Stimulated activated naive CD8-positive, alpha-beta T cell treated with anti-CD3 and anti-CD28 coated beads, Interleukin-15, amount 100 ng/mL, for 72 hours (primary cell): ENCODE data around the gene PPM1H.

ENCODE experiments used
- ATAC-seq: fragments of 150-1000 bp; cut with Tn5 transposase; 2 replicates; pipeline ENCODE4 v1.10.0; 2021; ENCODE audit warnings: mild to moderate bottlenecking, moderate library complexity
- DNase-seq, 2 donors: peaks; one replicate each; pipeline ENCODE4 v3.0.0; 2021 to 2022
- H3K27ac Mint-ChIP-seq, 2 donors: one replicate each; pipeline ENCODE4 v1.8.0; 2022; ENCODE audit warnings: mild to moderate bottlenecking in 2 of 2, mixed read lengths in 2 of 2, moderate library complexity in 2 of 2
- H3K27me3 Mint-ChIP-seq: one replicate; pipeline ENCODE4 v1.8.0; 2022; ENCODE audit warnings: mixed read lengths
- H3K4me1 Mint-ChIP-seq: one replicate; pipeline ENCODE4 v1.8.0; 2022; ENCODE audit warnings: mild to moderate bottlenecking, mixed read lengths
- H3K4me3 Mint-ChIP-seq, 2 donors: one replicate each; pipeline ENCODE4 v1.8.0; 2022; ENCODE audit warnings: mild to moderate bottlenecking in 2 of 2, mixed read lengths in 2 of 2, moderate library complexity in 1 of 2
- H3K9me3 Mint-ChIP-seq, 2 donors: one replicate each; pipeline ENCODE4 v1.8.0; 2022; ENCODE audit warnings: mixed read lengths in 2 of 2

PPM1H gene

GRCh38 chr12:62878211-62878610, 56.7 kb downstream of the PPM1H start:
- Mint-ChIP-seq H3K27ac (no peak overlapping the region), H3K9me3 (no peaks in the 10 kb centered on the region), H3K4me1 (peaks cover 5% of the 10 kb centered on the region), H3K4me3 (no peak overlapping the region), H3K27me3 (peaks cover 7% of the 10 kb centered on the region)
- ATAC-seq = no peak
- no peak for DNase-seq

- no peak for ATAC-seq
- Mint-ChIP-seq H3K9me3 (no peaks in the 10 kb centered on the region), H3K4me1 (peaks cover 5% of the 10 kb centered on the region), H3K4me3 (no peak overlapping the region), H3K27me3 (peaks cover 7% of the 10 kb centered on the region), H3K27ac (no peak overlapping the region)
- no peak for DNase-seq
Observed at GRCh38 chr12:62876938-62877548, 57.9 kb downstream of the PPM1H start.

- DNase-seq (no peak), ATAC-seq (no peak)
- H3K9me3 Mint-ChIP-seq = no peaks in the 10 kb centered on the region
- H3K4me1 Mint-ChIP-seq = no peaks in the 10 kb centered on the region
- peak overlapping the region in 1 of 2 donors; percentile 64 for H3K27ac Mint-ChIP-seq
- H3K27me3 Mint-ChIP-seq = no peaks in the 10 kb centered on the region
- no peak overlapping the region for H3K4me3 Mint-ChIP-seq
Observed at GRCh38 chr12:62873826-62874448, 61.0 kb downstream of the PPM1H start.

GRCh38 chr12:62873116-62873825, 61.7 kb downstream of the PPM1H start:
- Mint-ChIP-seq H3K4me3 (no peak overlapping the region), H3K9me3 (no peaks in the 10 kb centered on the region), H3K4me1 (no peaks in the 10 kb centered on the region), H3K27ac (no peak overlapping the region), H3K27me3 (no peaks in the 10 kb centered on the region)
- DNase-seq (no peak), ATAC-seq (no peak)

GRCh38 chr12:62868820-62869219, 66.1 kb downstream of the PPM1H start:
- no peaks in the 10 kb centered on the region for H3K27me3 Mint-ChIP-seq
- H3K4me3 Mint-ChIP-seq = no peak overlapping the region
- ATAC-seq = no peak
- no peak for DNase-seq
- H3K9me3 Mint-ChIP-seq = no peaks in the 10 kb centered on the region
- H3K27ac Mint-ChIP-seq = no peak overlapping the region
- no peaks in the 10 kb centered on the region for H3K4me1 Mint-ChIP-seq

GRCh38 chr12:62866451-62867082, 68.4 kb downstream of the PPM1H start:
- no peak overlapping the region for H3K4me3 Mint-ChIP-seq
- no peaks in the 10 kb centered on the region for H3K9me3 Mint-ChIP-seq
- no peak for DNase-seq
- no peak for ATAC-seq
- H3K27me3 Mint-ChIP-seq = no peaks in the 10 kb centered on the region
- no peaks in the 10 kb centered on the region for H3K4me1 Mint-ChIP-seq
- H3K27ac Mint-ChIP-seq = no peak overlapping the region

GRCh38 chr12:62865937-62866336, 69.0 kb downstream of the PPM1H start:
- Mint-ChIP-seq H3K4me1 (no peaks in the 10 kb centered on the region), H3K27ac (no peak overlapping the region), H3K9me3 (no peaks in the 10 kb centered on the region), H3K4me3 (no peak overlapping the region), H3K27me3 (no peaks in the 10 kb centered on the region)
- ATAC-seq = no peak
- DNase-seq = no peak

- DNase-seq = no peak
- Mint-ChIP-seq H3K4me3 (no peak overlapping the region), H3K4me1 (no peaks in the 10 kb centered on the region), H3K27me3 (no peaks in the 10 kb centered on the region), H3K9me3 (no peaks in the 10 kb centered on the region), H3K27ac (no peak overlapping the region)
- ATAC-seq = no peak
Observed at GRCh38 chr12:62865065-62865464, 69.9 kb downstream of the PPM1H start.

- Mint-ChIP-seq H3K27me3 (no peaks in the 10 kb centered on the region), H3K9me3 (no peaks in the 10 kb centered on the region), H3K27ac (no peak overlapping the region), H3K4me1 (no peaks in the 10 kb centered on the region), H3K4me3 (no peak overlapping the region)
- DNase-seq = no peak
- no peak for ATAC-seq
Observed at GRCh38 chr12:62862259-62862881, 72.6 kb downstream of the PPM1H start.

- no peak overlapping the region for H3K27ac Mint-ChIP-seq
- no peaks in the 10 kb centered on the region for H3K4me1 Mint-ChIP-seq
- H3K4me3 Mint-ChIP-seq = no peak overlapping the region
- no peaks in the 10 kb centered on the region for H3K9me3 Mint-ChIP-seq
- no peak for DNase-seq
- no peaks in the 10 kb centered on the region for H3K27me3 Mint-ChIP-seq
- ATAC-seq = no peak
Observed at GRCh38 chr12:62861586-62861985, 73.4 kb downstream of the PPM1H start.

GRCh38 chr12:62860501-62861411, 74.2 kb downstream of the PPM1H start:
- Mint-ChIP-seq H3K27ac (no peak overlapping the region), H3K9me3 (no peaks in the 10 kb centered on the region), H3K4me3 (no peak overlapping the region), H3K4me1 (no peaks in the 10 kb centered on the region), H3K27me3 (no peaks in the 10 kb centered on the region)
- no peak for DNase-seq
- ATAC-seq = no peak

GRCh38 chr12:62860020-62860419, 74.9 kb downstream of the PPM1H start:
- no peak for DNase-seq
- Mint-ChIP-seq H3K4me1 (no peaks in the 10 kb centered on the region), H3K27me3 (no peaks in the 10 kb centered on the region), H3K9me3 (no peaks in the 10 kb centered on the region), H3K4me3 (no peak overlapping the region), H3K27ac (no peak overlapping the region)
- ATAC-seq = no peak

- no peak for DNase-seq
- H3K4me1 Mint-ChIP-seq = no peaks in the 10 kb centered on the region
- H3K9me3 Mint-ChIP-seq = no peaks in the 10 kb centered on the region
- no peak overlapping the region for H3K4me3 Mint-ChIP-seq
- H3K27ac Mint-ChIP-seq = no peak overlapping the region
- no peaks in the 10 kb centered on the region for H3K27me3 Mint-ChIP-seq
- ATAC-seq = no peak
Observed at GRCh38 chr12:62859321-62859737, 75.6 kb downstream of the PPM1H start.

- Mint-ChIP-seq H3K4me3 (no peak overlapping the region), H3K27me3 (no peaks in the 10 kb centered on the region), H3K4me1 (no peaks in the 10 kb centered on the region), H3K9me3 (no peaks in the 10 kb centered on the region), H3K27ac (no peak overlapping the region)
- DNase-seq (no peak), ATAC-seq (no peak)
Observed at GRCh38 chr12:62856454-62856853, 78.5 kb downstream of the PPM1H start.

GRCh38 chr12:62854024-62854423, 80.9 kb downstream of the PPM1H start:
- no peak overlapping the region for H3K27ac Mint-ChIP-seq
- no peaks in the 10 kb centered on the region for H3K9me3 Mint-ChIP-seq
- DNase-seq = no peak
- no peaks in the 10 kb centered on the region for H3K4me1 Mint-ChIP-seq
- peaks cover 4% of the 10 kb centered on the region for H3K27me3 Mint-ChIP-seq
- no peak overlapping the region for H3K4me3 Mint-ChIP-seq
- no peak for ATAC-seq
